ENCODE measurements around the gene SLC9C2. TPM values are rescaled to one million over a fixed set of nuclear protein-coding genes. Genes with fewer than 3 reads are reported as not detected.
A peak's percentile ranks its signal among the peaks of the same experiment; 100 is the strongest.

SLC9C2 gene
- total RNA-seq, 1 donor: not detected

DNA sequence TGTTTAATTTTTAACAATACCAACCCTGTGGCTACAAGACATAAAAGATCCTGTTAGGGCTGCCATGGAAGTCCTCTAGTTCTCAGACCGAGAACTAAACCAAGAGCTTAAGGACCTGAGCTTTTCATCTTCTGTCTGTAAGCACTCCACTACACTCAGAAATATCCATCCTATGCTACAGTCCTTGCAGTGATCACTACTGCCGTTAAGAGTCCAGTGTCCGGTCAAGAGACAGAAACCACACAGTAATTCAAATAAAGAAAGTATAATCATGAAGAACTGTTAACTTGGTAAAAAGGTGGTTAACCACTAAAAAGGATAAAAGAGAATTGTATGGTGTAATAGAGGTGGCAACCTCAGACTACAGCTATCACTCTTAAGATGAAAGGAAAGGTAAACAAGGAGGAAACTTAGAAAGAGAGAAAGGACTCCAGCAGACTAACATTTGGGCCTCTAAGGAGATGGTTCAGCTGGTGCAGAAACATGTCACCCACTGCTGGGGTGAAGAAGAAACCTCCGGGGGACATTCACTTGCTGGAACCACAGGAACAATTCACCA is 147.8 kb downstream of the SLC9C2 start:
- DNase-seq (ENCODE audit: low read depth): no peak
- TF ChIP-seq, protein P1, sequence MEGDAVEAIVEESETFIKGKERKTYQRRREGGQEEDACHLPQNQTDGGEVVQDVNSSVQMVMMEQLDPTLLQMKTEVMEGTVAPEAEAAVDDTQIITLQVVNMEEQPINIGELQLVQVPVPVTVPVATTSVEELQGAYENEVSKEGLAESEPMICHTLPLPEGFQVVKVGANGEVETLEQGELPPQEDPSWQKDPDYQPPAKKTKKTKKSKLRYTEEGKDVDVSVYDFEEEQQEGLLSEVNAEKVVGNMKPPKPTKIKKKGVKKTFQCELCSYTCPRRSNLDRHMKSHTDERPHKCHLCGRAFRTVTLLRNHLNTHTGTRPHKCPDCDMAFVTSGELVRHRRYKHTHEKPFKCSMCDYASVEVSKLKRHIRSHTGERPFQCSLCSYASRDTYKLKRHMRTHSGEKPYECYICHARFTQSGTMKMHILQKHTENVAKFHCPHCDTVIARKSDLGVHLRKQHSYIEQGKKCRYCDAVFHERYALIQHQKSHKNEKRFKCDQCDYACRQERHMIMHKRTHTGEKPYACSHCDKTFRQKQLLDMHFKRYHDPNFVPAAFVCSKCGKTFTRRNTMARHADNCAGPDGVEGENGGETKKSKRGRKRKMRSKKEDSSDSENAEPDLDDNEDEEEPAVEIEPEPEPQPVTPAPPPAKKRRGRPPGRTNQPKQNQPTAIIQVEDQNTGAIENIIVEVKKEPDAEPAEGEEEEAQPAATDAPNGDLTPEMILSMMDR (IDR thresholded peaks at IDR 0.05; ENCODE audit: insufficient read depth, low read depth, low read length): no peak
- H3K4me3 ChIP-seq (ENCODE audit: low read depth, low read length): no peak overlapping the region

DNA sequence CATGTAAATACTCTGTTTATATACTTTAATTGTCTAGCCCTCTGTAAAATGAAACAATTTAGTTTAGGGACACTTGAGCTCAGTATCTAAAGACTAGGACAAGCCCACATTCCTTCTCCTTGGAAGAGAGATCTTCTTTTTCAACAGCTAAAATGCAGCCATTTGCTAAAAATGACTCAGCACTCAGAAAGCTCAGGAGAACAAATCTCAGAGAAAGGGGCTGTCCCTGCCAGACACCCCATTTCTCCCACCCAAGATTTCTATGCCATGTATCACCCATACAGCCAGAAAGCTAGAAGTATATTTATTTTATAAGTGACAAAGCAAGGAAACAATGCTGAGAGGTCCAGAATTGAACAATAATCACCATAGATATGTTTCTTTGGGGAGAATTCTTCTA is 148.9 kb downstream of the SLC9C2 start:
- H3K4me3 ChIP-seq (ENCODE audit: low read depth, low read length): no peak overlapping the region
- TF ChIP-seq, protein P1 (IDR thresholded peaks at IDR 0.05; ENCODE audit: insufficient read depth, low read depth, low read length): no peak
- peak; percentile 15 for DNase-seq (ENCODE audit: low read depth)

GRCh38 chr1:173451981-173452380 is 150.9 kb downstream of the SLC9C2 start:
- H3K4me3 ChIP-seq (ENCODE audit: low read depth, low read length): no peak overlapping the region
- peak; percentile 28 for DNase-seq (ENCODE audit: low read depth)
- TF ChIP-seq, protein P1 (IDR thresholded peaks at IDR 0.05; ENCODE audit: insufficient read depth, low read depth, low read length): no peak

Other genes starting within 250 kb of the SLC9C2 start
- gene PRDX6, start 125.7 kb downstream of the SLC9C2 start, total RNA-seq: 356 and 611 TPM in 2 replicates
- not detected in 2 replicates for gene TEX50, start 32.3 kb upstream of the SLC9C2 start, total RNA-seq
- 0.43 TPM in 1 of 2 replicates, not detected in the other for gene ANKRD45, start 66.8 kb upstream of the SLC9C2 start, total RNA-seq
- 20.9 and 33.2 TPM in 2 replicates for gene KLHL20, start 111.9 kb upstream of the SLC9C2 start, total RNA-seq
- 20.6 and 31.5 TPM in 2 replicates for gene DARS2, start 221.6 kb upstream of the SLC9C2 start, total RNA-seq
- 11.6 and 26.3 TPM in 2 replicates for gene CENPL, start 221.8 kb upstream of the SLC9C2 start, total RNA-seq